Bronchial epithelial cell (primary cell): ENCODE data around the gene HK3. TPM values are rescaled to one million over a fixed set of nuclear protein-coding genes. Genes with fewer than 3 reads are reported as not detected.

Source experiments
- DNase-seq: peaks from one replicate; pipeline ENCODE4 v3.0.0-alpha.2; 2010; ENCODE audit warnings: low read depth
- FAIRE-seq: peaks from 2 replicates; lab custom pipeline; 2011; peaks lifted over from hg19 to GRCh38; lab: Jason Lieb, UNC
- H3K27me3 ChIP-seq: 2 replicates; pipeline ENCODE4 v1.5.1; 2011; ENCODE audit warnings: low read length; ENCODE audit not compliant: control insufficient read depth, insufficient read depth
- H3K36me3 ChIP-seq: 2 replicates; pipeline ENCODE4 v1.5.1; 2011; ENCODE audit warnings: low read length; ENCODE audit not compliant: control insufficient read depth, insufficient read depth
- H3K4me3 ChIP-seq: 2 replicates; pipeline ENCODE4 v1.5.1; 2011; ENCODE audit warnings: mild to moderate bottlenecking, low read depth, low read length, control low read depth
- total RNA-seq: library from RNA; depleted of rRNA; stranded (reverse); fragments of >200 nt; gene quantifications from 2 replicates; pipeline ENCODE4 v1.2.1, GENCODE V29; 2014
- TF ChIP-seq, protein P1 (sequence below): IDR thresholded peaks from 2 replicates; pipeline ENCODE4 v1.5.1; 2011; ENCODE audit warnings: mild to moderate bottlenecking, moderate library complexity, low read length, control low read depth, inconsistent platforms; ENCODE audit not compliant: insufficient read depth, severe bottlenecking

Gene HK3
- total RNA-seq, 1 donor from 2014 or later, result under 0.01 TPM

DNA sequence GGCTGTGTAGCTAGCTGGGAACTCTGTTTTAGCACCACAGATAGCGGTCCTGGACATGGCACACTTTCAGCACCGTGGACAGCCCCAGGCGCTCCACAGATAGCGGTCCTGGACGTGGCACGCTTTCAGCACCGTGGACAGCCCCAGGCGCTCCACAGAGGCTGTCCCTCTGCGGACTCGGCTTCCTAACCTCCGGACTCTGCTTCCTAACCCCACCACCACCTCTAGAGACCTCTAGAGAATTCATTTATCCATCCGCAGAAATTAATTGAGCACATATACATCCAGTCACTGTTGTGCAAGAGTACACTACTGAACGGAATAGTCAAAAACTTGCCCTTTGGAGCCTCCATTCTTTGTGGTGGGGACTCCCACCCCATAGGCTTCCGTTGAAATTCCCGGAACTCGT is 61.4 kb downstream of the HK3 start:
- no peaks in the 10 kb centered on the region for H3K36me3 ChIP-seq
- FAIRE-seq (no peak), DNase-seq (peak; percentile 64)
- no peak overlapping the region for H3K4me3 ChIP-seq
- TF ChIP-seq, protein P1, sequence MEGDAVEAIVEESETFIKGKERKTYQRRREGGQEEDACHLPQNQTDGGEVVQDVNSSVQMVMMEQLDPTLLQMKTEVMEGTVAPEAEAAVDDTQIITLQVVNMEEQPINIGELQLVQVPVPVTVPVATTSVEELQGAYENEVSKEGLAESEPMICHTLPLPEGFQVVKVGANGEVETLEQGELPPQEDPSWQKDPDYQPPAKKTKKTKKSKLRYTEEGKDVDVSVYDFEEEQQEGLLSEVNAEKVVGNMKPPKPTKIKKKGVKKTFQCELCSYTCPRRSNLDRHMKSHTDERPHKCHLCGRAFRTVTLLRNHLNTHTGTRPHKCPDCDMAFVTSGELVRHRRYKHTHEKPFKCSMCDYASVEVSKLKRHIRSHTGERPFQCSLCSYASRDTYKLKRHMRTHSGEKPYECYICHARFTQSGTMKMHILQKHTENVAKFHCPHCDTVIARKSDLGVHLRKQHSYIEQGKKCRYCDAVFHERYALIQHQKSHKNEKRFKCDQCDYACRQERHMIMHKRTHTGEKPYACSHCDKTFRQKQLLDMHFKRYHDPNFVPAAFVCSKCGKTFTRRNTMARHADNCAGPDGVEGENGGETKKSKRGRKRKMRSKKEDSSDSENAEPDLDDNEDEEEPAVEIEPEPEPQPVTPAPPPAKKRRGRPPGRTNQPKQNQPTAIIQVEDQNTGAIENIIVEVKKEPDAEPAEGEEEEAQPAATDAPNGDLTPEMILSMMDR, result no peak
- H3K27me3 ChIP-seq, result peaks cover 3% of the 10 kb centered on the region

DNA sequence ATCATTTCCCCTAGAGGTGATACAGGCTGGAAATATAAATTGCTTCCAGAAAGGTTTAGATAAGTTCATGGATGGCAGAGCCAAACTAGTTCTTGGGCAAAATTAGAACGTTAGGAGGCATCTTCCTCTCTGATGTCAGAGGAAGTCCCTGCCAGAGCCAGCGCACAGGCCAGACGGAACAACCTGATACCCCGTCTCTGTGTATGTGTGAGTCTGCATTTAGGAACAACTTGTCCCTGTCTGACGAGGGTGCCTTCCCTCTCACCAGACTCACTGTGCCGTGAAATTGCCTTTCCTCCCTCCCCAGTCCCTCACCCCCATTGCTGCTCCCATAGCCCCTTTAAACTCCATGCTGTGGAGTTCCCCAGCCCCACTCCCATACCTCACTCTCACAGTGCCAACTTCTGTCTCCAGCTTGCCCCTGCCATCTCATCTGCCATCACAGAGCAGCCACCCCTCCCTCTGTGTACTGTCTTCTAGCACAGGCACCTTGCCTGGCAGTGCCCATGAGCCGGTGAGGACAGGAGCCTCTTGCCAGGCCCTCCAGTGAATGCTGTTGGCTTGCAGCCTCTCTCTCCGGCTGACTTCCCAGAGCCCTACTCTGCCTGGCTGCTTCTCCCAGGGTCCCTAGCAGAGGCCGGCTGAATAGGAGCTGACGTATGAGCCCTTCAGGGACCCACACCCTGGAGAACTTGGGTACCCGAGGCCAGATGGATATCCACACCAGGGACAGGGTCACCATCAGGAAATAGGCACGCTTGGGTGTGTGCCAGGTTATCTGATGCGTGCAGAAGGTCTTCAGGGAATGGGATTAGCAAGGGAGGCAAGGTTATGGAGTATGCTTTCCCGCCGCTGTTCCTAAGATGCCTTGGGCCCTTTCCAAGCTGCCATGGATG is 62.1 kb downstream of the HK3 start:
- peaks cover 3% of the 10 kb centered on the region for H3K27me3 ChIP-seq
- TF ChIP-seq, protein P1, result no peak
- no peaks in the 10 kb centered on the region for H3K36me3 ChIP-seq
- H3K4me3 ChIP-seq, result no peak overlapping the region
- no peak for DNase-seq
- peak; percentile 36 for FAIRE-seq

DNA sequence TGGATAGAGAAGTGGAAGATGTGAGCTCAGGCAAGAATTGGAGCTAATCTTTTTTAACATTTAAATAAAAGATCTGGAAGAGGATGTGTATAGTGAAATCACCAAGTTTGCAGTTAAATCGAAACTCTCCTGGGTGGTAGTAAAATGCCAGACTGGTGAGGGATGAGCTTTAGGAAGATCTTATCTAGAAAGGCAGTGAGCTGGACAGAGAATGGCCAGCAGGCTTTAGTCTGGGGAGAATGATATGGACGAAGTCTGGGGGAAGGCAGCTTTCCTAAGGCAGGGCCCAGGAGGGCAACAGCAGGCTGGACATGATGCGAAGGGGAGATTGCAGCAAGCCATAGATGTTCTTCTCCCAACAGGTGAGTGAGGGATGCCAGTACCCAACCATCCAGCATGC is 63.2 kb downstream of the HK3 start:
- no peaks in the 10 kb centered on the region for H3K36me3 ChIP-seq
- H3K27me3 ChIP-seq, result peaks cover 3% of the 10 kb centered on the region
- DNase-seq (no peak), FAIRE-seq (no peak)
- H3K4me3 ChIP-seq, result no peak overlapping the region
- TF ChIP-seq, protein P1, result no peak

DNA sequence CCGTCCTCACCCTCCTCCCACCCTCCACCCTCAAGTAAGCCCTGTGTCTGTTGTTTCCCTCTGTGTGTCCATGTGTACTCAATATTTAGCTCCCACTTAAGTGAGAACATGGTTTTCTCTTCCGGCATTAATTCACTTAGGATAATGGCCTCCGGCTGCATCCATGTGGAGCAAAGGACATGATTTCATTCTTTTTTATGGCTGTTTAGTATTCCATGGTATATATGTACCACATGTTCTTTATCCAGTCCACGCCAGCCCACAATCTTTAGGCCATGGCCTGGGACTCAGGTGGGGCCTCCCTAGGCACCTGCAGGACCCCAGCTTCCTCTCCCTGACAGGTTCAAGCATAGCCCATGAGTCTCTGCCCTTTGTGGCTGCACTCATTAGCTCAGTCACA is 65.9 kb downstream of the HK3 start:
- H3K4me3 ChIP-seq, result no peak overlapping the region
- no peaks in the 10 kb centered on the region for H3K36me3 ChIP-seq
- H3K27me3 ChIP-seq, result peaks cover 2% of the 10 kb centered on the region
- TF ChIP-seq, protein P1, result no peak
- no peak for FAIRE-seq
- DNase-seq, result no peak

DNA sequence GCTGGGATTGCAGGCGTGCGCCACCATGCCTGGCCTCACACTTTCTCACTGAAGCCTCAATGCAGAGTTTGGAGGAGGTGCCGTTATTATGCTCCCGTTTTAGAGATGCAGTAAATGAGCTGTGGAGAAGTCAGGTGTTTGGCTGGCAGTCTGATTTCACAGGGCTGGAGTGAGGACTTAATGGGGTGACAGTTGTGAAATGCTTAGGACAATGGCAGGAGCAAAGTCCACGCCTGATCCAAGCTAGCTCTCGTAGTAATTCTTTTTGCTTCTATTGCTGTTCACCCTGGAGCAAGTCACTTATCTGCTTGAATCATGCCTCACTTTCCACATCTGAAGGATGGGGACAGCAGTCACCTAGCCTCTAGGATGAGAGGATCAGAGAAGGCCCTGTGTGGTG is 67.0 kb downstream of the HK3 start:
- TF ChIP-seq, protein P1, result no peak
- H3K36me3 ChIP-seq, result no peaks in the 10 kb centered on the region
- peaks cover 2% of the 10 kb centered on the region for H3K27me3 ChIP-seq
- FAIRE-seq (peak; percentile 89), DNase-seq (no peak)
- H3K4me3 ChIP-seq, result no peak overlapping the region
